Measurements from ENCODE around the gene VILL. TPM values are rescaled to one million over a fixed set of nuclear protein-coding genes. Genes with fewer than 3 reads are reported as not detected.

Gene VILL
- polyA plus RNA-seq, 1 of the 3 experiments (the other 2 are of a cell fraction), result 8.8 TPM

DNA sequence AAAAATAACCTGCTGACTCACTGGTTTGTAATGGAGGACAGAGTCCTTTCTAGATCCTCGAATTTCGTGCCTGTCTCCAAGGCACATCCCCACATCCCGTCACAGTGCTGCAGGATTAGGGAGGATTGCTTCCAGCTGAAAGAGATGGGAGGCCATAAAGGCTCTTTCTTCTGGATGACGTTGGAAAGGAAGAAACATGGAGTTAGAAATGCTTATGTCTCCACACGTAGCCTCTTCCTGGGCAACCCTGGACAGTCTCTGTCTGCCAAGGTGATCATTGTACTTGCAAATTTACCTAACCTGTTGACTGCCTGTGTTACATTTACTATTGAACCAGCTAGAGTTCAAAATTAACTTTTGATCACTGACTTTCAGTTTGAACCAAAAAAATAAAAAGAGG, 27.6 kb upstream of the VILL start:
- Histone ChIP-seq H3K9ac (no peak overlapping the region), H3K27me3 (ENCODE audit: insufficient read depth) (no peaks in the 10 kb centered on the region), H2AFZ (ENCODE audit: low read depth) (no peak overlapping the region), H3K27ac (ENCODE audit: low read depth in 2 of 2, low read length in 1 of 2) (peak overlapping the region in 1 of 2 experiments; percentile 28; a peak in 1 of 4 replicates), H3F3A (replicated peaks; ENCODE audit: insufficient read depth) (peaks cover 5% of the 10 kb centered on the region), H4K20me1 (ENCODE audit: insufficient read depth) (no peaks in the 10 kb centered on the region), H3K9me2 (no peaks in the 10 kb centered on the region), H3K9me3 (no peaks in the 10 kb centered on the region), H3K79me2 (ENCODE audit: insufficient read depth) (0 out of 2 replicates have a peak, but pooled peaks cover 5% of the 10 kb centered on the region), H3K4me2 (no peak overlapping the region), H3K36me3 (replicated peaks in 1 of 2; ENCODE audit: control insufficient read depth in 1 of 2, insufficient read depth in 2 of 2, low read length in 1 of 2) (peaks cover 8 to 12% of the 10 kb centered on the region in 2 experiments), H3K4me1 (ENCODE audit: control insufficient read depth in 1 of 2, insufficient read depth in 2 of 2, low read depth in 1 of 2, low read length in 1 of 2) (peaks cover 15 to 18% of the 10 kb centered on the region in 2 experiments; a peak in 3 of 4 replicates), H3K4me3 (ENCODE audit: low read depth in 2 of 2, low read length in 1 of 2) (no peak overlapping the region)
- 75% methylated on average over 5 of the region's 5 CpGs for WGBS (ENCODE audit: low lambda C conversion rate)
- CTCF ChIA-PET, result interaction anchor here (5.3 kb wide), 1 partner anchor 13 kb away, joined by 31 read pairs; no protein-coding TSS in a partner anchor
- POLR2A ChIA-PET, result no interaction called here
- no peak for TF ChIP-seq YY1 (IDR thresholded peaks at IDR 0.05; ENCODE audit: low read depth)
- TF ChIP-seq RXRA (IDR thresholded peaks at IDR 0.05; ENCODE audit: borderline replicate concordance, low read depth), result no peak
- TF ChIP-seq, protein P1, sequence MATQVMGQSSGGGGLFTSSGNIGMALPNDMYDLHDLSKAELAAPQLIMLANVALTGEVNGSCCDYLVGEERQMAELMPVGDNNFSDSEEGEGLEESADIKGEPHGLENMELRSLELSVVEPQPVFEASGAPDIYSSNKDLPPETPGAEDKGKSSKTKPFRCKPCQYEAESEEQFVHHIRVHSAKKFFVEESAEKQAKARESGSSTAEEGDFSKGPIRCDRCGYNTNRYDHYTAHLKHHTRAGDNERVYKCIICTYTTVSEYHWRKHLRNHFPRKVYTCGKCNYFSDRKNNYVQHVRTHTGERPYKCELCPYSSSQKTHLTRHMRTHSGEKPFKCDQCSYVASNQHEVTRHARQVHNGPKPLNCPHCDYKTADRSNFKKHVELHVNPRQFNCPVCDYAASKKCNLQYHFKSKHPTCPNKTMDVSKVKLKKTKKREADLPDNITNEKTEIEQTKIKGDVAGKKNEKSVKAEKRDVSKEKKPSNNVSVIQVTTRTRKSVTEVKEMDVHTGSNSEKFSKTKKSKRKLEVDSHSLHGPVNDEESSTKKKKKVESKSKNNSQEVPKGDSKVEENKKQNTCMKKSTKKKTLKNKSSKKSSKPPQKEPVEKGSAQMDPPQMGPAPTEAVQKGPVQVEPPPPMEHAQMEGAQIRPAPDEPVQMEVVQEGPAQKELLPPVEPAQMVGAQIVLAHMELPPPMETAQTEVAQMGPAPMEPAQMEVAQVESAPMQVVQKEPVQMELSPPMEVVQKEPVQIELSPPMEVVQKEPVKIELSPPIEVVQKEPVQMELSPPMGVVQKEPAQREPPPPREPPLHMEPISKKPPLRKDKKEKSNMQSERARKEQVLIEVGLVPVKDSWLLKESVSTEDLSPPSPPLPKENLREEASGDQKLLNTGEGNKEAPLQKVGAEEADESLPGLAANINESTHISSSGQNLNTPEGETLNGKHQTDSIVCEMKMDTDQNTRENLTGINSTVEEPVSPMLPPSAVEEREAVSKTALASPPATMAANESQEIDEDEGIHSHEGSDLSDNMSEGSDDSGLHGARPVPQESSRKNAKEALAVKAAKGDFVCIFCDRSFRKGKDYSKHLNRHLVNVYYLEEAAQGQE (IDR thresholded peaks at IDR 0.05; ENCODE audit: low read depth, low read length), result no peak
- TF ChIP-seq JUND (IDR thresholded peaks at IDR 0.05), result no peak
- TF ChIP-seq CHD2 (IDR thresholded peaks at IDR 0.05; ENCODE audit: low read length, partially characterized antibody), result no peak
- TF ChIP-seq ELF1 (IDR thresholded peaks at IDR 0.05), result no peak
- no peak for TF ChIP-seq GATA2 (CRISPR knock-in tag; IDR thresholded peaks at IDR 0.05)
- TF ChIP-seq SIN3A (IDR thresholded peaks at IDR 0.05; ENCODE audit: borderline replicate concordance, low read depth, low read length), result no peak
- no peak for TF ChIP-seq NFIC (IDR thresholded peaks at IDR 0.05; ENCODE audit: borderline replicate concordance)
- TF ChIP-seq, protein P2, sequence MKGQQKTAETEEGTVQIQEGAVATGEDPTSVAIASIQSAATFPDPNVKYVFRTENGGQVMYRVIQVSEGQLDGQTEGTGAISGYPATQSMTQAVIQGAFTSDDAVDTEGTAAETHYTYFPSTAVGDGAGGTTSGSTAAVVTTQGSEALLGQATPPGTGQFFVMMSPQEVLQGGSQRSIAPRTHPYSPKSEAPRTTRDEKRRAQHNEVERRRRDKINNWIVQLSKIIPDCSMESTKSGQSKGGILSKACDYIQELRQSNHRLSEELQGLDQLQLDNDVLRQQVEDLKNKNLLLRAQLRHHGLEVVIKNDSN (IDR thresholded peaks at IDR 0.05; ENCODE audit: borderline replicate concordance, low read depth), result no peak
- TF ChIP-seq TEAD4 (IDR thresholded peaks at IDR 0.05; ENCODE audit: borderline replicate concordance, insufficient read depth), result no peak
- no peak for TF ChIP-seq FOSL2 (IDR thresholded peaks at IDR 0.05; ENCODE audit: borderline replicate concordance, low read depth)
- no peak for DNase-seq

DNA sequence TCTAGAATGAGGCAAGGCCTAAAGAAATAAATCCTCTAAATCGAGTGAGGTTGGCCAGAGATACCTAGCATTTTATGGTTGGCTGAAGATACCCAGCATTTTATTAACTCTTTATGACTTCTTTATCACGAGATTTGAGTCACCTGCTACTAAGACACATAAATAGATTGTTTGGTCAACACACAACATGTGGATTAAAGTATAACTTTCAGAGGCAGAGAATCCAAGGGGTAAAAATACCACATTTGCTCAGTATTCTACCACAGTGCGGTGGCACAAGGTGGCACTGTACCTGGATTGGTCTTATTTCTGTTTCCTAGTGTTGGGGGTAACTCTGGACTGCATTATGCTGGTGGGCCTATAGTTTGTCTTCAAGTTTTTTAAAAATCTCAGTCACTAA, 27.0 kb upstream of the VILL start:
- peaks cover 12 to 13% of the 10 kb centered on the region in 2 experiments for H3K36me3 ChIP-seq (replicated peaks in 1 of 2; ENCODE audit: control insufficient read depth in 1 of 2, insufficient read depth in 2 of 2, low read length in 1 of 2)
- H3F3A ChIP-seq (replicated peaks; ENCODE audit: insufficient read depth), result peaks cover 5% of the 10 kb centered on the region
- WGBS (ENCODE audit: low lambda C conversion rate), result 79% methylated on average over 3 of the region's 3 CpGs
- H3K9ac ChIP-seq, result no peak overlapping the region
- no peak for TF ChIP-seq NRF1 (IDR thresholded peaks at IDR 0.05; ENCODE audit: low read depth, low read length)
- no peak for TF ChIP-seq MEF2A (IDR thresholded peaks at IDR 0.05; ENCODE audit: borderline replicate concordance, low read depth)
- ChIA-PET CTCF (interaction anchor here (0.7 to 5.3 kb wide), 3 partner anchors 9 to 33 kb away, joined by 6 to 31 read pairs (median 9); no protein-coding TSS in a partner anchor), POLR2A (no interaction called here)
- H3K27me3 ChIP-seq (ENCODE audit: insufficient read depth), result no peaks in the 10 kb centered on the region
- H3K4me2 ChIP-seq, result no peak overlapping the region
- no peaks in the 10 kb centered on the region for H3K9me3 ChIP-seq
- no peaks in the 10 kb centered on the region for H3K9me2 ChIP-seq
- no peak overlapping the region for H3K4me3 ChIP-seq (ENCODE audit: low read depth in 2 of 2, low read length in 1 of 2)
- no peak for DNase-seq
- no peak overlapping the region for H2AFZ ChIP-seq (ENCODE audit: low read depth)
- H3K27ac ChIP-seq (ENCODE audit: low read depth in 2 of 2, low read length in 1 of 2), result no peak overlapping the region
- H3K4me1 ChIP-seq (ENCODE audit: control insufficient read depth in 1 of 2, insufficient read depth in 2 of 2, low read depth in 1 of 2, low read length in 1 of 2), result peaks cover 15 to 18% of the 10 kb centered on the region in 2 experiments; a peak in 3 of 4 replicates
- no peaks in the 10 kb centered on the region for H4K20me1 ChIP-seq (ENCODE audit: insufficient read depth)
- 0 out of 2 replicates have a peak, but pooled peaks cover 5% of the 10 kb centered on the region for H3K79me2 ChIP-seq (ENCODE audit: insufficient read depth)

Measured in SK-N-SH (cell line).